Hepatocyte (in vitro differentiated cells): ENCODE measurements around the gene EHD1.

ENCODE experiments used
- EZH2phosphoT487 ChIP-seq: fragments of 200-600 bp; sonication (generic); IDR thresholded peaks from one replicate; pipeline ENCODE4 v1.6.1; 2018; ENCODE audit warnings: antibody characterized with exemption, mild to moderate bottlenecking, low read depth, moderate library complexity; ENCODE audit not compliant: unreplicated experiment, severe bottlenecking
- TF ChIP-seq, protein P1 (sequence below): fragments of 200-600 bp; sonication (generic); IDR thresholded peaks from 2 replicates; pipeline ENCODE4 v1.5.1; 2016; ENCODE audit warnings: antibody characterized with exemption, mild to moderate bottlenecking; ENCODE audit not compliant: poor library complexity

DNA sequence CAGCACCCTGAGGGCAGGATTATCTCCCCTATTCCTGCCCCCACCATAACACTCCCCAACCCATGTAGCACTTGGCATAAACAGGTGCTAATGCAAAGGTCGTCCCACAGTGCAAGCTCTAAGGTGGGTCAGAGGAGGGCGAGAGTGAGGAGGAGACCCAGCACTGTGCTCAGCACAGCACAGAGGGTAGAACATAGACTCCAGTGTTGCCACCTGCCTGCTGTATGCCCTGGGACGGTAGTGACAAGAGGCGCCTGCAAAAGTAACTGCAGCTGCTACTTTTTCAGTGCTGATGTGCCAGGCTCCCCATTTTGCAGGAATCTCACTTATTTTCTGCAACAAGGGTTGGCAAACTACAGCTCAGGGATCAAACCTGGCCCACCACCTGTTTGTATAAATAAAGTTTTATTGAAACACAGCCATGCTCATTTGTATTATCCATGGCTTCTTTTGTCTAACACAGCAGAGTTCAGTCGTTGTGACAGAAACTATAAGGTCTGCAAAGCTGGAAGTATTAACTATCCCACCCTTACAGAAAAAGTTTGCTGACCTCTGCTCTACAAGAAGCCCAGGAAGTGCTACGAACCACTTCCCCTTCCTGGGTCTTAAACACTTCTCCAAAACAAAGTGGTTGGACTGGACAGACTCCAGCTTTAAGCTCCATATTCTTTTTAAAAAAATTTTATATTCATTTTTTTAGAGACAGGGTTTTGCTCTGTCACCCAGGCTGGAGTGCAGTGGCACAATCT lies 17.0 kb downstream of the EHD1 start:
- no peak for TF ChIP-seq EZH2phosphoT487
- TF ChIP-seq, protein P1, sequence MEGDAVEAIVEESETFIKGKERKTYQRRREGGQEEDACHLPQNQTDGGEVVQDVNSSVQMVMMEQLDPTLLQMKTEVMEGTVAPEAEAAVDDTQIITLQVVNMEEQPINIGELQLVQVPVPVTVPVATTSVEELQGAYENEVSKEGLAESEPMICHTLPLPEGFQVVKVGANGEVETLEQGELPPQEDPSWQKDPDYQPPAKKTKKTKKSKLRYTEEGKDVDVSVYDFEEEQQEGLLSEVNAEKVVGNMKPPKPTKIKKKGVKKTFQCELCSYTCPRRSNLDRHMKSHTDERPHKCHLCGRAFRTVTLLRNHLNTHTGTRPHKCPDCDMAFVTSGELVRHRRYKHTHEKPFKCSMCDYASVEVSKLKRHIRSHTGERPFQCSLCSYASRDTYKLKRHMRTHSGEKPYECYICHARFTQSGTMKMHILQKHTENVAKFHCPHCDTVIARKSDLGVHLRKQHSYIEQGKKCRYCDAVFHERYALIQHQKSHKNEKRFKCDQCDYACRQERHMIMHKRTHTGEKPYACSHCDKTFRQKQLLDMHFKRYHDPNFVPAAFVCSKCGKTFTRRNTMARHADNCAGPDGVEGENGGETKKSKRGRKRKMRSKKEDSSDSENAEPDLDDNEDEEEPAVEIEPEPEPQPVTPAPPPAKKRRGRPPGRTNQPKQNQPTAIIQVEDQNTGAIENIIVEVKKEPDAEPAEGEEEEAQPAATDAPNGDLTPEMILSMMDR: no peak
